ENCODE data around the gene ZDHHC20.

- TF ChIP-seq CTCF (conservative IDR thresholded peaks at IDR 0.05; ENCODE audit: low read depth, low read length) (no peak), EZH2 (IDR thresholded peaks at IDR 0.05; ENCODE audit: low read length, unreplicated experiment) (no peak)
Measured at GRCh38 chr13:21475115-21475514, 16.0 kb upstream of the ZDHHC20 start.
